ENCODE results near the gene PGPEP1.

PGPEP1 gene, protein sequence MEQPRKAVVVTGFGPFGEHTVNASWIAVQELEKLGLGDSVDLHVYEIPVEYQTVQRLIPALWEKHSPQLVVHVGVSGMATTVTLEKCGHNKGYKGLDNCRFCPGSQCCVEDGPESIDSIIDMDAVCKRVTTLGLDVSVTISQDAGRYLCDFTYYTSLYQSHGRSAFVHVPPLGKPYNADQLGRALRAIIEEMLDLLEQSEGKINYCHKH

DNA sequence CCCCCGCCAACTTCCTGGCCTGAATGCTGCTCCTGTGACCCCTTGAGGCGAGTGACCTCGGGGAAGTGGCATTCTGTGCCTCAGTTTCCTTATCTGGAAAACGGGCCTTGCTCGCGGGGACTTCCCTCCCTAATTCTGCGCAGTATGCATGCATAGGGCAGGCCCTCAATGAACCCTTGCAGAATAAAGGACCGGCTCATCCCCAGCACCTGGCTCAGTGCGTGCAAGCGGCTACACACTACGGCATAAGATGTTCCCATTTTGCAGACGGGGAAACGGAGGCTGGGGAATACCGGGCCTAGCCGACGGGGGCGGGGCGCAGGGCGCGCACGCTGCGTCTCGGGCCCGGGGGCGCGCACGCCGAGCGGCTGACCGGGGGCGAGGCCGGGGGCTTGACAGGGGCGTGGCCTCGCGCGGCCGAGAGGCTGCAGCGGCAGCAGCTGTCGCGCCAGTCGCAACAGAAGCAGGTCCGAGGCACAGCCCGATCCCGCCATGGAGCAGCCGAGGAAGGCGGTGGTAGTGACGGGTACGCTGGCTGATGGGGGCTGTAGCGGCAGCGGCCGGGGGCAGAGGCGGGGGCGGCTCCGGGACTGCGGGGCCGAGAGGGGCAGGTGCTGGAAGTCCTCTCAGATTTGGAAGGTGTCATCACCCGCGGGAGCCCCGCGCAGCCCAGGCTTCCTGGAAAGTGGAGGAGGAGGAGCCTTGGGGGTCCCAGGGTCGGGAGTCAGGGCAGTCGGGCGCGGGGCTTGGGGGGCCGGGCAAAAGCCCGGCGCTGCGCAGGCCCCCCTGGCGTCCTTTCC, at the start of gene PGPEP1:
PGPEP1 (plus strand) TSS at position 409 of the 800 bp plus-strand sequence; CDS start at position 493, 84 bp downstream.
- DNase-seq (ENCODE audit: low read depth in 3 of 3) = peak in 2 of 3 experiments; percentile 27 to 41

DNA sequence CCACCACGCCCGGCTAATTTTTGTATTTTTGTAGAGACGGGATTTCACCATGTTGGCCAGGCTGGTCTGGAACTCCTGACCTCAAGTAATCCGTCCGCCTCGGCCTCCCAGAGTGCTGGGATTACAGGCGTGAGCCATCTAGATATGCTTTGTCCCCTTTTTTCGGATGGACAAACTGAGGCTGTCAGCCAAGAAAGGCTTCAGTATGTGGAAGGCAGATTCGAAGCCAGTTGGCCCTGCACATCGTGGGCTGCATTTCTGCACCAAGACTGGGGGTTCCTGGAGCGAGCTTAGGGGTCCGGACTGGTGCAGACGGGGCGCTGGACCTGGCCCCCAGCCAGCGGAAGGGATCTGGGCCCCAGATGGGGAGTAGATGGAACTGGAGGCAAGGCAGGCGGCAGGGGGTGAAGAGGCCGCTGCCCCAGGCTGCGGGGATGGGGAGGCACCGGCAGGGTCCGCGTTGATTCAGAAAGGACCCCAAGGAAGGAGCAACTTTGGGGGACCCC, 49.3 kb upstream of the PGPEP1 start:
- no peak for DNase-seq (ENCODE audit: low read depth in 3 of 3)

DNA sequence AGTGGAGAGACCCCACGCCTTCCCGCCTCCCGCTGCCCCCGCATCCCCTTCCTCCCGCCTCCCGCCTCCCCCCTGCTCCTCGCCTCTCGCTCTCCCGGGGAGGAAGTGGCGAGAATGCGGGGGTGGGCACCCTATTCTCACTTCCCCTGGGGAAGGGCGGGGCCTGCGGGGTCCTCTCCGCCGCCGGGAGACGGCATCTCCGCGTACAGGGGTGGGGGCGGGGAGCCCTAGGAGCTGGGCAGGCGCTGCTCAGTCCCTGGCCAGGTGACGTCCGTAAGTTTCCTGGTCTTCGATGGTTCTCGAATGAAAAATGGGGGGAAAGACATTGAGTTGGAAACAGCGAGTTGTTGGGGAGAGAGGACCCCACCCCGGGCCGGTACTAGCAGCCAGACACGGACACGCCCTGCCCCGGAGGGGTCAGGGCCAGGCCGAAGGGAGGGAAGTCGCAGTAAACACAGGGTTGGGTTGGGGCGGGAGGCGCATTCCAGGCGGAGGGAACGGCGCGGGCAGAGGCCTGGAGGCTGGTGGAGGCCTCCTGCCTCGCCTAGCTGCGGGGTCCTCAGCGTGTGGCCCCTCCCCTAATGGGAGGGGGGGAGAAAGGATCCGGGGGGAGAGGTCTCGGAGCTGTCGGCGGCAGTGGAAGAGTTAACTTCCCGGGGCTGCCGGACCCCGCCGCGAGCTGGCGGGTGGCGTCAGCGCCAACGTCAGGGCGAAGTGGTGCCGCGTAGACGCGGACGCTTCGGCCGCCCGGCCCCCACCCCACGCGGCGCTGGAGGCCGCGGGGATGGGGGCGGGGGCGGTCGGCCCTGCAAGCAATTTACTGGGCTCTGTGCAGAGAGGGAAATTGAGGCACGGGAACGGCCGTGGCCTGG, 48.6 kb upstream of the PGPEP1 start:
- peak in 2 of 3 experiments; percentile 66 to 73 for DNase-seq (ENCODE audit: low read depth in 3 of 3)

DNA sequence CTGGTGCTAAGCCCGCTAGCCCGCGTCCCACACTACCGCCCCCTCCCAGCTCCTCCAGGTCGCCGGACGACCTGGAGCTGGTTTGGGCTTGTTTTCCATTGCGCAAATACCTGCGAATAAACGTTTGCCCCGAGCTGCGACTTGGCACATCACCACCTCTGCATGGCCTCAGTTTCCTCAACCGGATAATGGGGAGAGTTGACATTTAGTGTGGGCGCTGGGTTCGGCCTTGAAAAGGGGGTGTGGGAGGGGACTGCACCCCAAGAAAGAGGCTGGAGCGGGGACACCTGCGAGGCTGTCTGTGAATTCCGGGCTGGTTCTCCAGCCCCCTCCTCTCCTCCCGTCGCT, 48.0 kb upstream of the PGPEP1 start:
- no peak for DNase-seq (ENCODE audit: low read depth in 3 of 3)

DNA sequence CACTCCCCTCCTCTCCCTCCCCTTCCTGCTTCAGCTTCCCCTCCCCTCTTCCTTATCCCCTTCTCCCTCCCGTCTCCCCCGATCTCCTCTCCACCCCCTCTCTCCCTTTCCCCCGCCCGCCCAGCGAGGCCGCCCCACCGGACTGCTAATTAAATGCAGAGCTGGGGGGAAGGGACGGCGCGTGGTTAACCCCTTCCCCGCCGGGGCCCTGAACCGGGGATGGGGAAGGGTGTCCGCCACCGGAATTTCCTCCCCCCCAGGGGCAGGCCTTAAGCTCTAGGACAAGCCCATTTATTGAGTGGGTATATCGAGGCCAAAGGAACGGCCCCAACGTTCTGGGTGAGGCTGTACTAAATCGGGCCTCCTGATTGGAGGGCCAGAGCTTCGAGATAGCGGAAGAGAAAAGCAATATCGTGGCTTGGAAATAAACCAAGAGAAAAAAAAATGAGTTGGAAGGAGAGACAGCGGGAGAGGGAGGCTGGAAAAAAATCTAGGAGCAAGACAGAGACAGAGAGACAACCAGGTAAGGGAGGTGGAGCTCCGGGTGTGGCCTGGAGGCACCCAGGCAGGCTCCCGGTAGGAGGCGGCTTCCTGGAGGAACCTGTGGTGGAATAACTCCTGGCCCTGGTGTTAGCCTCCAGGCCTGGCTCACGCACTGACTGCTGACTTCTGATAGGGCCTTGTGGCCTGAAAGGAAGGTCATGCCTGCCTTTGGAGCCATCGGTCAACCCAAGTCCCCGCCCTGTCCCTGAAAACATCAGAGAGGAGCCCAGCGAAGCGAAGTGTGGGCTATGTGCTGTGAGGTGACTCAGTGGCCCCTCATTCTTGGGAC, 47.4 kb upstream of the PGPEP1 start:
- DNase-seq (ENCODE audit: low read depth in 3 of 3) = no peak

DNA sequence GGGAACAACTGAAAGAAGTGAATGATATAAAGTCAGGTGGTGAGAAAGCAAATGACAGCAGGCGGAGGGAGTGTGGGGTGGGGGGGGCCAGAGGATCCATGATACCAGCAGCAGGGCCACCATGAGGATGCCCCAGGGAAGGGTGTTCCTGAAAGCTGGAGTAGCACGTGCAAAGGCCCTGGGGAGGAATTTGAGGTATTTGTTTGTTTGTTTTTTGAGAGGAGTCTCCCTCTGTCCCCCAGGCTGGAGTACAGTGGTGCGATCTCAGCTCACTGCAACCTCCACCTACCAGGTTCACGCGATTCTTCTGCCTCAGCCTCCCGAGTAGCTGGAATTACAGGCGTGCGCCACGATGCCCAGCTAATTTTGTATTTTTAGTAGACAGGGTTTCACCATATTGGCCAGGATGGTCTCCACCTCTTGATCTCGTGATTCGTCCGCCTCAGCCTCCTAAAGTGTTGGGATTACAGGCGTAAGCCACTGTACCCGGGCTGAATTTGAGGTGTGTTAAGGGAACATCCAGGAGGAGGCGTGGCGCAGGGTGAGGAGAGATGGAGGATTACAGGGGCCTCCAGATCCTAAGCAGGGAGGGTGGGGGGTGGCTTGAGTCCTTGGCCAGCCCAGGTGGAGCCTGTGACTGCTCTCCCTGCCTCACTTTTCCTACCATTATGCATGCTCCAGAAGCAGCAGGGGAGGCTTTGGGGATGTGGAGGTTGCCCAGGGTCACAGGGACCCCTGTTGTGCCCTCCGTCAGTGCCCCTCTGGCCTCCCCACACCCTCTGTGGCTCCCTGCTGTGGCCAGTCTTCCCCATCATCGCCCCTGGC, 46.5 kb upstream of the PGPEP1 start:
- DNase-seq (ENCODE audit: low read depth in 3 of 3) = no peak

DNA sequence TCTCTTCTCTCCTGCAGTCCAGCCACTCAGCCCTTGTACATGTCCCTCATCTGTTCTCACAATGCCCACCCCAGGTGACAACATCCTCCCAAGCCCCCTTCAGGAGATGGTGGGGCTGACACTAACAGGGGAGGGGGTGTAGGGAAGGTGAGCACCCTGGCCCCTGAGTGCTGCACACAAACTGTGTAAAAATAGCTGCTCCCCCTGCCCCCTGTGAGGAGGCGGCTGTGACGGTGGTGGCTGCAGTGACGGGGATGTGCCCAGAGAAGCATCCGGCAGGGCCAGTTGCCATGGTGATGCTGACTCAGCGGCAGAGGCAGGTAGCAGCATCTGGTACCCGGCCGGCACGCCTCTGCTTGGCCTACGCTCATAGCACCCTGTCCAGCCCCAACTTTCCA, 45.9 kb upstream of the PGPEP1 start:
- DNase-seq (ENCODE audit: low read depth in 3 of 3) = peak; percentile 76 to 93 (median 88)

DNA sequence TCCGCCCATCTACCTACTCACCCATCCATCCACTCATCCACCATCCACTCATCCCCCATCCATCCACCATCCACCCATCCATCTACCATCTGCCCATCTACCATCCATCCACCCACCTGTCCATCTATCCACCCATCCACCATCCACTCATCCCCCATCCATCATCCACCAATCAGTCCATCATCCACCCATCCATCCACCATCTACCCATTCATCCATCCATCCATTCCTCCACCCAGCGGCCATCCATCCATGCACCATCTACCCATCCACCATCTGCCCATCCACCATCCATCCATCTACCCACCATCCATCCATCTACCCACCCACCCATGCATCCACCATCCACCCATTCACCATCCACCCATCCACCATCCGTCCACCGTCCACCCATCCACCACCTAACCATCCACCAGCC, 45.4 kb upstream of the PGPEP1 start:
- no peak for DNase-seq (ENCODE audit: low read depth in 3 of 3)

DNA sequence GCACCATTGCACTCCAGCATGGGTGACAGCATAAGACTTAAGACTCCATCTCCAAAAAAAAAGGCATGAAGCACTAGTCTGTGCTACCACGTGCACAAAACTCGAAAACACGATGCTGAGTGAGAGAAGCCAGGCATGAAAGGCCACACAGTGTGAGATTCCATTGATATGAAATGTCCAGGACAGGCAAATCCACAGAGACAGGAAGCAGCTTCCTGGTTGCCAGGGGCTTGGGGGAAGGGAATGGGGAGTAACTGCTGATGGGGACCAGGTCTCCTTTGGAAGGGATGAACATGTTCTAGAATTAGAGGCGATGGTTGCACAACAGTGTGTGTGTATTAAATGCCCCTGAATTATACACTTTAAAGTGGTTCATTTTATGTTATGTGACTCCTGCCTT, 43.1 kb upstream of the PGPEP1 start:
- no peak for DNase-seq (ENCODE audit: low read depth in 3 of 3)

DNA sequence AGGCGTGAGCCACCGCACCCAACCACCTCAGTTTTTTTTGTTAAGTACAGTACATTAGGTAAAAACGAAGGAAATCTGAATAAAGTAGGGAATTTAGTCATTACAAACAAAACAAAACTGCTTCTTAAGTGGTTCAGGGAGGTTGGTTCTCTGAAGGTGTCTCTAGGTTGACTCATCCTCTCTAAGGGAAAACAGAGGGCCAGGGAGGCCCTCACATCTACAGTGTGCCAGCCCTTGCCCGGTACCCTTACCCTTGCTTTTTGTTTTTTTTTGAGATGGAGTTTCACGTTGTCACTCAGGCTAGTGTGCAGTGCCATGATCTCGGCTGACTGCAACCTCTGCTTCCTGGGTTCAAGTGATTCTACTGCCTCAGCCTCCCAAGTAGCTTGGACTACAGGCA, 41.8 kb upstream of the PGPEP1 start:
- DNase-seq (ENCODE audit: low read depth in 3 of 3) = no peak

DNA sequence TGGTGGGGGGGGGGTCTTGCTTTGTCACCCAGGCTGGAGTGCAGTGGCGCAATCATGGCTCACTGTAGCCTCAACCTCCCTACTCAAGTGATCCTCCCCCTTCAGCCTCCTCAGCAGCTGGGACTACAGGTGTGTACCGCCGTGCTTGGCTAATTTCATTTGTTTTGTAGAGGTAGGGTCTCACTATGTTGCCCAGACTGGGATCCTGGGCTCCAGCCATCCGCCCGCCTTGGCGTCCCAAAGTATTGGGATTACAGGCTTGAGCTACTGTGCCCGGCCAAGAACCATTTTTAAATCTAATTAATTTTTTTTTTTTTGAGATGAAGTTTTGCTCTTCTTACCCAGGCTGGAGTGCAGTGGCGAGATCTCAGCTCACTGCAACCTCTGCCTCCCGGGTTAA, 40.7 kb upstream of the PGPEP1 start:
- no peak for DNase-seq (ENCODE audit: low read depth in 3 of 3)

DNA sequence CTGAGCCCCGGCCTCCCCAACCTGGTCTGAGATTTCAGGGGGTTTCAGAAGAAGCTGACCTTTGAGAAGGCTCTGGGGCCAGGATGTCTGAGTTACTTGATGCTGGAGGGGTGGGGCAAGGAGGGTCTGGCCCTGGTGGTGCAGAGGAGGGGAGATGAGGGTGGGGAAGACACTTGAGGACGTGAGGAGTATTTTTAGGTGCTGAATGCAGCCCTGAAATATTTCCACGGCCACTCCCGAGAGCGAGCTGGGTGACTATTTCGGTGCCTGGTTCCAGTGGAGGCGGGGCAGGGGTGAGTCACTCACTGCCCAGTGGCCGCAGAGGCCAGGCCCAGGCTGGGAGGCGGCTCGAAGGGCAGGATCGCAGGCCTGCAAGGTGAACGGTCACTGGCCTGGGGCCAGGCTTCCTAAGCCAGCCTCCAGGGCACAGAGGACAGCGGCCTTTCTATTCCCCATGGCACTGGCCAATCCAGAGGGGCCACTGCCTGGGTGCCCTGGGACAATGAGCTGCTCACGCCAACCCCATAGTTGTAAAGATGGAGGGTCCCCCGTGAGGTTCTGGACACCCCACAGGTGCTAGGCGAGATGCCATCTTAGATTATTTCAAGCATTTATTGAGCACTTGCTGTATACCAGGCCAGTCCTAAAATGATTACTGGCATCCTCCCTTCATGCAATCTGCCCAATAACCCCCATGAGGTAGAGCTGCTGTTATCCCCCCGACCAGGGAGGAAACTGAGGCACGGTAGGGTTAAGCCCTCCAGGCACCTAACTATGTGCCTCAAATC, 39.3 kb upstream of the PGPEP1 start:
- DNase-seq (ENCODE audit: low read depth in 3 of 3) = no peak

DNA sequence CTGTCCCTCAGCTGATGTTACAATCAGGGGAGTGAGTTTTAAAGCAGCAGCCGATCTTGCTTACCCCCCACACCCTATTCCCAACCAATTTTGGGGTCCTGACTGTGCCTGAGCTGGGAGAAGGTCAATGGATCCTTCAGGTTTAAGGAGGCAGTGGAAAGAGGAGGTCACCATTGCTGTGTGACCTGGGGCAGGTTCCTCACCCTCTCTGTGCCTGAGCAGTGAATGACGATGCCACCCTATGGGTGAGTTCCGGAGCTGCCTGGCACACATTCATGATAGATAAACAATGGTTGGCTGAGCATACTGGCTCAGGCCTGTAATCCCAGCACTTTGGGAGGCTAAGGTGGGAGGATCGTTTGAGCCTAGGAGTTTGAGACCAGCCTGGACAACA, 38.7 kb upstream of the PGPEP1 start:
- DNase-seq (ENCODE audit: low read depth in 3 of 3) = no peak

DNA sequence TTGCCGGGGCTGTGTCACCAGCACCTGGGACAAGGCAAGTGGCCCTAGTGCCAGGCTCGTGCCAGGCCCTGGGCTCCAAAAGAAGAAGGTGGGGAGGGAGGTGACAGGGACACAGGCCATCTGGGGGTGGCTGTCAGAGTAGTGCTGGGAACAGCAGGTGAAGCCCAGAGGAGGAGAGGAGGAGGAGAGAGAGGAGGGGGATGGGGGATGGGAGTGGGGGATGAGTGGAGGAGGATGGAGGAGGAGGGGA, 36.3 kb upstream of the PGPEP1 start:
- DNase-seq (ENCODE audit: low read depth in 3 of 3) = no peak

DNA sequence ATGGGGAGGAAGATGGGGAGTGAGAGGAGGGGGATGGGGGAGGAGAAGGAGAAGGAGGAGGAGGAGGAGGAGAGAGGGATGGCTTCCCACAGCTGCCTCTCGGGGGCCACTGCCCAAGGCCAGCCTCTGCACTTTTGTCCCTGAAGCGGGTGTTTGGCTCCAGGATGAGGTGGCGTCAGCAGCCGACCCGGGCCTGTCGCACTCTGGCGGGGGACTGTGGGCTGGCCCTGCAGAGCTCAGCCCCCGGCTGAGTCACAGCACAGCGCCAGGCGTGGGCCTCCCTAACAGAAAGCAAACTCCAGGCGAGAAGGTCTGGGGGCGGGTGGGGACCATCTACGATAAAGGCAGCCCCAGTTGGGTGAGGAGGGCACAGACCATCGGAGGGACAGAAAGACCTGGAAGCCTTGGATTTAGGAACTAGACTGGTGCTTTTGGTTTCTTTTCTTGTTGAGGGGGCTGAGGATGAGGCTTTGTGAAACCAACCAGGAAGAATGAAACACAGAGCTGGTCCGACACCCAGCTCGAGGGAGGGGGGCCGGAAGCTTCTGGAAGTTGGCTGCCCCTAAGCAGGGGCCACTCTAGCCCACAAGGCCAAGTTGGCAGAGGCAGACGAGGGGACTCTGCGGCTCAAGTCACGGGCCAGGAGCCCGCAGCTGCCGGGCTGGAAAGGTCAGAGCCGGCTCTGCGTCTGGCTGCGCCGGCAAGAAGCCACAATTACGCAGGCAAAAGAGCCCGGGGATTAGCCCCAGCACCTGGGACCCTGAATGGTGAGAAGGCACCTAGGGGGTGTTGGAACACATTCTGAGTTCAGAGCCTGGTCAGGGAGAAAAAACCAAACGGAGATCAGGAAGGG, 35.7 kb upstream of the PGPEP1 start:
- DNase-seq (ENCODE audit: low read depth in 3 of 3) = peak; percentile 73 to 79 (median 79)

DNA sequence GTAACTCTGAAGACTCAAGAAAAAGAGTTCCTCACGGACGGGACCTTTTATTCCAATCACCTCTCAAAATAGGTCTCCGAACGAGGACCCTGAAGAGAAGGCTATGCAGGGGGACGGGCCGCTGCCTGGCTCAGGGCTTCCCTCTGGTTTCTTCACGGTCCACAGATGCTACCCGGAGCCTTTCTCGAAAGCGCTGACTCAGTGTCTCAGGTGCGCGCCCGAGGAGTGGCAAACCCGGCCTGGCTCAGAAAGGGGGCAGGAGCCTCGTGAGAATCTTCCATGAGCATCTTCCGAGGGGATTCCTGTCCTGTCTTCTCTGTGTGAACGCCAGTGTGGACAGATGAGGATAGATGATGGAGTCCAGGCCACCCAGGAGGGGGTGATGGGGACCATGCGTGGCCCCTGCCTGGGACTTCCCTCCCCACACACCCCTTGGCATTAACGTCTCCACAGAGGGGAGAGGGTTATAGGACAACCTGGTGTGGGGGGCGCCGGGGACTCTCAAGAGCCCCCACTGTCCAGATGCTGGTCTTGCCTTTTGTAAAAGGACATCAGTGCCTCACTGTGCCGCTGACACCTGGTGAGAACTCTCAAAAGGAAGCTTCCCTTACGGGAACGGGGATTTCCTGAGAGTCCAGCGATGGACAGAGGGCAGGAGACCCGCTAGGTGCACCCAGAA, 34.0 kb upstream of the PGPEP1 start:
- DNase-seq (ENCODE audit: low read depth in 3 of 3) = no peak

DNA sequence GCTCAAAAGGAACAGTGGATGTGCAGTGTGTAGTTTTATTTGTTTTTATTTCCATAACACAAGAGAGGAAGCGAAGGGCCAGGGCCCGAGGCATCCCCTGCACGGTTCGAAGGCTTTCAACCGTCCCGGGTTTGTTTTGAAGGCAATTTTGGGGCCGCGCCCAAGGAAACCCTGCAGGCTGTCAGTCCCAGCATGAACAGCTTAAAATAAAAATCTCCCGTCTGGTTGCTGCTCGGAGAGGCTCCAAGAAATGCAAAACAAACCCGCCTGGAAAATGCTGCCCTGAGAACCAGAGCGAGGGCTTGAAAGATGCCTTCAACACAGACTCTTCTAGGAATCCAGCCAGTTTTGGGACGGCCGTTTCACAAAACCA, 33.5 kb upstream of the PGPEP1 start:
- no peak for DNase-seq (ENCODE audit: low read depth in 3 of 3)

DNA sequence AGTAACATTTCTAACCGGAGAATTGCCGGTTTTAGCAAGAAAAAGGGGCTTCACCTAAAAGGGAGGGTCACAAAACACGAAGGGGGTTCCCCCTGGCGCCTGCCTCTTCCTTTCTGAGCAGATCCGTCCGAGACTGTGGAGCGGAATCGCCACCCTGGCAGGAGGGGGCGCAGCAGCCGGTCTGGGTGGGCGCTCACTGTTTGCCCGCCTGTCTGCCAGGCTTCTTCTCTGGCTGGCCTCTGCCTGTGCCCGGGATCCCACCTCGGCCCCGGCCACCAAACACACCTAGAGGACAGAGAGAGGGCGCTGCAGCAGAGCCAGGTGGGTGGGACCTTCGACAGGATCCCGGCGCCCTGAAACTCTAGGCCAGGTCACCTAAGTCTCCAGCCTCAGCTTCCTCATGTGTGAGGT, 33.1 kb upstream of the PGPEP1 start:
- no peak for DNase-seq (ENCODE audit: low read depth in 3 of 3)

All from stimulated activated CD4-positive, alpha-beta T cell treated with anti-CD3 and anti-CD28 coated beads, TNF-alpha, amount 100 ng/mL, for 4 hours (primary cell).